Measurements from ENCODE around the gene HOXA7.

HOXA7 gene

DNA sequence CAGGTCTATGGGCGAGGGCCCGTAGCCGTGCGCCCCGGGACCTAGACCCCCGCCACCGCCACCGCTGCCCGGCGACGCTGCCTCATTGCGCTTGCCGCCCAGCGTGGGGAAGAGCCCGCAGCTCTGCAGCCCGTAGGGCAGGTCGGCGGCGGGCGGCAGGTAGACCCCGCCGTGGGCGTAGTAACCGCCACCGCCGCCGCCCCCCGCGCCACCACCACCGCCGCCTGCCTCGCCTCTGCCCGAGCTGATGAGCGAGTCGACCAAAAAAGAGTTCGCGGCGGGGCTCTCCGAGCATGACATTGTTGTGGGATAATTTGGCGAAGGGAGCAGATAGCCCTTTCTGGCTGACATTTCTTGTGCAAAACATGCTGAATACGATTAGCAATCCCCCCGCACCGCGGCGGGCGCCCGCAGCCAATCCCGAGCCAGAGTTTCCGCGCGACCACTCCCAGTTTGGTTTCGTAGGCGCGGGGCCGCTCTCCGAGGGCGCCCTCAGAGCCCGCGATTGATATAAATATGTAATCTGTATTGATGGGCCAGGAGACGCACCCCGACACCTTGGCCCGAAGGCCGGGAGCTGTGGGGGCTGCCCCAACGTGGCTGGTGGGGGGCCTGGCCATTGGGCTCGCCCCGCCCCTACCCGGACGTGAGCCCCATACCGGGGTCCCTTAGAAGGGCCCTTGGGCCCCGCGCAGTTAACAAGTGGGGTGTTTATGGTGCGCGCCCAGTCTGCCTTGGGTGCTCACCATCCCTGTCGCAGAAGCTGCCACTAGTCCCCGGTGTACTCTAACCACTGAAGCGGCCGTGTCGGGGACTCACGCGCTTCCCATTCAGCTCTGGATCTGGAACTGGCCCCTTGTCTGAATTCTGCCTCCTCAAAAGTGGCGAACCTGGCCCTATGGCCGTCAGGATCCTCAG lies 17.7 kb upstream of the HOXA7 start, which contains the start of gene HOXA10:
HOXA10 (minus strand) TSS at position 365 of the 918 bp plus-strand sequence; CDS start at position 351, 14 bp downstream.
- Histone ChIP-seq H3K4me3 (ENCODE audit: insufficient read depth, low read depth, low read length) (no peak within 1 kb of the TSS), H3K27me3 (ENCODE audit: control insufficient read depth, insufficient read depth, low read length, poor library complexity, severe bottlenecking) (peaks cover 100% of the 10 kb centered on the region), H3K27ac (ENCODE audit: insufficient read depth, low read depth, low read length, poor library complexity, severe bottlenecking) (no peak within 1 kb of the TSS), H3K36me3 (ENCODE audit: control insufficient read depth, insufficient read depth, low read length) (no peaks in the 10 kb centered on the region), H3K4me1 (ENCODE audit: control insufficient read depth, insufficient read depth, low read length) (no peaks in the 10 kb centered on the region), H3K9me3 (ENCODE audit: control insufficient read depth, low read length) (no peaks in the 10 kb centered on the region)
- 6% methylated on average over 82 of the region's 82 CpGs for WGBS, 2 experiments

GRCh38 chr7:27173511-27173955 lies 17.1 kb upstream of the HOXA7 start:
- H3K4me3 ChIP-seq (ENCODE audit: insufficient read depth, low read depth, low read length) = no peak overlapping the region
- H3K9me3 ChIP-seq (ENCODE audit: control insufficient read depth, low read length) = no peaks in the 10 kb centered on the region
- H3K27ac ChIP-seq (ENCODE audit: insufficient read depth, low read depth, low read length, poor library complexity, severe bottlenecking) = no peak overlapping the region
- no peaks in the 10 kb centered on the region for H3K4me1 ChIP-seq (ENCODE audit: control insufficient read depth, insufficient read depth, low read length)
- no peaks in the 10 kb centered on the region for H3K36me3 ChIP-seq (ENCODE audit: control insufficient read depth, insufficient read depth, low read length)
- H3K27me3 ChIP-seq (ENCODE audit: control insufficient read depth, insufficient read depth, low read length, poor library complexity, severe bottlenecking) = peaks cover 100% of the 10 kb centered on the region
- WGBS, 2 experiments = 1% methylated on average over 59 of the region's 59 CpGs

DNA sequence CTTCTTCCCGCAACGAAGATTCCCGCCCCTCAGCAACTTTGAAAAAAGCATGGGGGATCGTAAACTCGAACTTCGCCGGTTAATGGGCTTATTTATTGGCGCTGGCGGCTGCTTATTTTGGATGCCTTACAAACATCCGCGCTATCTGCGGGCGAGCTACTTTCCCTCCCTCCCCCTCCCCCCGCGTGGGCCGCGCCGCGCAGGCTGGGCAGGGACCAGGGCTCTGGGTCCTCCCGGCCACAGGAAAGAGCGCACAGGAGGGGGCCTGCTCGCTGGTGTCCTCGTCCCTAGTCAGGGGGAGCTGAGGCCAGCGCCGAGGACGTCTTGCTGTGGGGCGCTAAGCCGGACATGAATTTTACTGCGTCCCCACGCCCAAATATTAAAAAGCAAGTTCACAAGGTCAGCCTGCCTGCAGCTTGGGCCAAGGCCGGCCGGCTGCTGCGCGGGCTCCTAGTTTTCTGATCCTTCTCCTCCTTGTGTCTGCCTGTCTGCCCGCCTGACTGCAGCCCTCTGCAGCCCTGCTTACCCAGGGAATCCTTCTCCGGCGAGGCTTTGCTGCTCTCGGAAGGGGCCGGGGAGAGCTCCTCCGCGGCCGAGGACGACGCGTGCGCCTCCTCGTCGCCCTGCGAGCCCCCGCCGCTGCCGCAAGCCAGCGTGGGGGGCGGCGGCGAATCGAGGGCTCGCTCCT lies 16.5 kb upstream of the HOXA7 start:
- no peak overlapping the region for H3K4me3 ChIP-seq (ENCODE audit: insufficient read depth, low read depth, low read length)
- 2% methylated on average over 58 of the region's 58 CpGs for WGBS, 2 experiments
- no peaks in the 10 kb centered on the region for H3K4me1 ChIP-seq (ENCODE audit: control insufficient read depth, insufficient read depth, low read length)
- H3K27me3 ChIP-seq (ENCODE audit: control insufficient read depth, insufficient read depth, low read length, poor library complexity, severe bottlenecking) = peaks cover 100% of the 10 kb centered on the region
- no peak overlapping the region for H3K27ac ChIP-seq (ENCODE audit: insufficient read depth, low read depth, low read length, poor library complexity, severe bottlenecking)
- no peaks in the 10 kb centered on the region for H3K9me3 ChIP-seq (ENCODE audit: control insufficient read depth, low read length)
- H3K36me3 ChIP-seq (ENCODE audit: control insufficient read depth, insufficient read depth, low read length) = no peaks in the 10 kb centered on the region

DNA sequence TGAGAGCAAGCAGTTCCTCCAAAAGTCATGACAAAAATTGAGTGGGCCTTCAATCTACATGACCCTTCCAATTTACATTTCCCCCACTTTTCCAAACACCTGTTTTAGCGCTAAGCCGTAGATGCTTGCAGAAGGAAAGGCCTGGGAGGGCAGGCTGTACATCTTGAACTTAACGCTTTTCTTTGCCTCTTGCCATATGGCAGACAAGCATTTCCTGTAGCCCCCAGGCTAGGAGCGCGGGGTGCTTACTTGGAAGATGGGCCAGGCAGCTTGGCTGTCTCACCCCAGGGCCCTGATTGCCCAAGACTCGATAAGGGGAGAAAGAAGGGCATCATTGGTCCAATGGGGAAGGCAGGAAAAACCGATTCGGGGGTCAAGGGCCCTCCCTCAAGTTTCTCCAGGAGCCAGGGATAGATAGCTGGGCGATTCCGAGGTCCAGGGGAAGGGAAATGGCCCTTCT lies 15.9 kb upstream of the HOXA7 start:
- peaks cover 100% of the 10 kb centered on the region for H3K27me3 ChIP-seq (ENCODE audit: control insufficient read depth, insufficient read depth, low read length, poor library complexity, severe bottlenecking)

GRCh38 chr7:27171637-27172314 lies 15.3 kb upstream of the HOXA7 start:
- H3K27me3 ChIP-seq (ENCODE audit: control insufficient read depth, insufficient read depth, low read length, poor library complexity, severe bottlenecking) = peaks cover 100% of the 10 kb centered on the region
- no peak overlapping the region for H3K4me3 ChIP-seq (ENCODE audit: insufficient read depth, low read depth, low read length)
- WGBS, 2 experiments = 6% methylated on average over 30 of the region's 30 CpGs

More for the DNA sequence above, 15.9 kb upstream of the HOXA7 start:
- Histone ChIP-seq H3K9me3 (ENCODE audit: control insufficient read depth, low read length) (no peaks in the 10 kb centered on the region), H3K4me1 (ENCODE audit: control insufficient read depth, insufficient read depth, low read length) (no peaks in the 10 kb centered on the region), H3K4me3 (ENCODE audit: insufficient read depth, low read depth, low read length) (no peak overlapping the region), H3K36me3 (ENCODE audit: control insufficient read depth, insufficient read depth, low read length) (no peaks in the 10 kb centered on the region), H3K27ac (ENCODE audit: insufficient read depth, low read depth, low read length, poor library complexity, severe bottlenecking) (no peak overlapping the region)
- 9 to 12% methylated on average over 10 of the region's 10 CpGs for WGBS, 2 experiments

DNA sequence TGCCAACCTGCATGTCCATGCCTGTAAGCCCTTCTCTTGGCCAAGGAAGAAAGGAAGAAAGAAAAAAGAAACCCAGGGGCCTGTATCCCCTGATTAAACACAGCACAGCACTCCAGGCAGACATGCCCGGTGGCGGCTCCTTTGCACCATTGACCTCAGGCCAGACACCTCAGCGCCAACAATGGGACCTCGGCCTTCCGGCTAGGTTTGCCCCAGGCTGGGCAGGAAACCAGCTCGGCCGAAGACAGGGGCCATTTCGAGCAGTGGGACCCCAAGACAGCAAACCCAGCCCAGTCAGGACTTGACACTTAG lies 14.8 kb upstream of the HOXA7 start:
- Histone ChIP-seq H3K4me1 (ENCODE audit: control insufficient read depth, insufficient read depth, low read length) (no peaks in the 10 kb centered on the region), H3K9me3 (ENCODE audit: control insufficient read depth, low read length) (no peaks in the 10 kb centered on the region), H3K27ac (ENCODE audit: insufficient read depth, low read depth, low read length, poor library complexity, severe bottlenecking) (no peak overlapping the region), H3K27me3 (ENCODE audit: control insufficient read depth, insufficient read depth, low read length, poor library complexity, severe bottlenecking) (peaks cover 100% of the 10 kb centered on the region), H3K4me3 (ENCODE audit: insufficient read depth, low read depth, low read length) (no peak overlapping the region), H3K36me3 (ENCODE audit: control insufficient read depth, insufficient read depth, low read length) (no peaks in the 10 kb centered on the region)
- WGBS, 2 experiments = 2 to 7% methylated on average over 8 of the region's 8 CpGs

More at GRCh38 chr7:27171637-27172314, 15.3 kb upstream of the HOXA7 start:
- no peaks in the 10 kb centered on the region for H3K9me3 ChIP-seq (ENCODE audit: control insufficient read depth, low read length)
- H3K36me3 ChIP-seq (ENCODE audit: control insufficient read depth, insufficient read depth, low read length) = no peaks in the 10 kb centered on the region
- H3K4me1 ChIP-seq (ENCODE audit: control insufficient read depth, insufficient read depth, low read length) = no peaks in the 10 kb centered on the region
- H3K27ac ChIP-seq (ENCODE audit: insufficient read depth, low read depth, low read length, poor library complexity, severe bottlenecking) = no peak overlapping the region

GRCh38 chr7:27170426-27171324 lies 14.2 kb upstream of the HOXA7 start:
- no peak overlapping the region for H3K4me3 ChIP-seq (ENCODE audit: insufficient read depth, low read depth, low read length)
- 22 to 28% methylated on average over 6 to 9 of the region's 11 CpGs for WGBS, 2 experiments
- no peaks in the 10 kb centered on the region for H3K4me1 ChIP-seq (ENCODE audit: control insufficient read depth, insufficient read depth, low read length)
- no peaks in the 10 kb centered on the region for H3K36me3 ChIP-seq (ENCODE audit: control insufficient read depth, insufficient read depth, low read length)
- H3K9me3 ChIP-seq (ENCODE audit: control insufficient read depth, low read length) = no peaks in the 10 kb centered on the region
- peaks cover 100% of the 10 kb centered on the region for H3K27me3 ChIP-seq (ENCODE audit: control insufficient read depth, insufficient read depth, low read length, poor library complexity, severe bottlenecking)
- no peak overlapping the region for H3K27ac ChIP-seq (ENCODE audit: insufficient read depth, low read depth, low read length, poor library complexity, severe bottlenecking)

- Histone ChIP-seq H3K4me3 (ENCODE audit: insufficient read depth, low read depth, low read length) (no peak overlapping the region), H3K4me1 (ENCODE audit: control insufficient read depth, insufficient read depth, low read length) (no peaks in the 10 kb centered on the region), H3K27me3 (ENCODE audit: control insufficient read depth, insufficient read depth, low read length, poor library complexity, severe bottlenecking) (peaks cover 100% of the 10 kb centered on the region), H3K27ac (ENCODE audit: insufficient read depth, low read depth, low read length, poor library complexity, severe bottlenecking) (no peak overlapping the region), H3K36me3 (ENCODE audit: control insufficient read depth, insufficient read depth, low read length) (no peaks in the 10 kb centered on the region), H3K9me3 (ENCODE audit: control insufficient read depth, low read length) (no peaks in the 10 kb centered on the region)
- WGBS, 2 experiments = 3% methylated on average over 38 to 46 of the region's 46 CpGs
Observed at GRCh38 chr7:27169658-27170425, 13.4 kb upstream of the HOXA7 start.
